GM21360 (cell line): ENCODE data around the gene ITIH2.
A peak's percentile ranks its signal among the peaks of the same experiment; 100 is the strongest.
"Not testable (repeated sequence)": the region's sequence is repeated elsewhere in the genome, so short reads cannot be mapped to it uniquely, and the experiment has no call there.

Source experiments
- ATAC-seq: cut with Tn5 transposase; IDR thresholded peaks from one replicate; pipeline ENCODE4 v1.9.1; 2021; ENCODE audit warnings: mild to moderate bottlenecking, moderate library complexity; ENCODE audit not compliant: unreplicated experiment

ITIH2 gene

GRCh38 chr10:7703140-7703539, at the start of gene ITIH2:
Gene ITIH2, plus strand, starts transcription at chr10:7703316. Its CDS starts 119 bp downstream, at chr10:7703435.
- no peak for ATAC-seq

DNA sequence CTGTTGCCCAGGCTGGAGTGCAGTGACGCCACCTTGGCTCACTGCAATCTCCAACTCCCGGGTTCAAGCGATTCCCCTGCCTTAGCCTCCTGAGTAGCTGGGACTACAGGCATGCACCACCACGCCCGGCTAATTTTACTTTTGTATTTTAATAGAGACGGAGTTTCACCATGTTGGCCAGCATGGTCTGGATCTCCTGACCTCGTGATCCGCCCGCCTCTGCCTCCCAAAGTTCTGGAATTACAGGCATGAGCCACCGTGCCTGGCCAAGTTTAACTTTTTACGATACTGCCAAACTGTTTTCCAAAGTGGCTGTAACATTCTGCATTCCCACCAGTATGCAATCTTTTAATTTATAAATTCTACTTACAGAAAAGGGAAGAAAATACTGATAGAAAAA, 46.0 kb upstream of the ITIH2 start:
- ATAC-seq, result not testable (repeated sequence)

DNA sequence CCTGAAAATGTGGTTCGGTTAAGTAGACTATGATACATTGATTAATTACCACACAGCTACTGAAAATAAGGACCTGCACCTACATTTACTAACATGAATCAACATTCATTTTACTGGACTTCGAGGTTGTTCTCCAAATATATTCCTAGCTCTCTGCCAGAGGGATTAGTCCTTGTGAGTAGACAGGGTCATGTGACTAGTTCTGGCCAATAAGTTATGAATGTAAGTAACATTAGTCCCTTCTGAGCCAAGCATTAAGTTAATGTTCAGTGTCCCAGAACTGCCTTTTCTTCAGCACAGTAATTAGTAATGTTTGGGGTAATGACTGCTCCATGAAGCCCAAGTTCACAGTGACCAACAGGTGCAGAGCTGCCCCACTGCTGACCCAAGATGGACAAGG, 45.6 kb upstream of the ITIH2 start:
- ATAC-seq, result no peak

DNA sequence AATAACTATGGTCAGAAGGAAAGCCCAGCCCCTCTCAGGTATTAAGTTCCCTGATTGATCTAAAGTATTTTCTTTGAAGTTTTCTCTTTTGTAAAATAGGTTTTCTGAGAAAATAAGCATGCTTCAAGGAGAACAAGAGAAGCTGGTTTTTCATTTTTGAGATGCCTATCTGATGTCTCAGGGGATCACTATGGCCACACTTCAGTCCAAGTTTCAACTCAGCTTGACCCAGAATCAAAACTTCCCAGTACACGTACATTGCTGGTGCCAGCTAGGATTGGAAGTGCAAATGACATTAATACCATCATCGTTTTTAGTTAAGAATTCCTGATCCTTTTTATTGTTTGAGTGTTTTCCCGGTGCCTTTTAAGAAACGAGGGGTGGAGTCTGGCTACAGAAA, 43.6 kb upstream of the ITIH2 start:
- no peak for ATAC-seq

- no peak for ATAC-seq
Observed at GRCh38 chr10:7662522-7662921, 40.6 kb upstream of the ITIH2 start.

DNA sequence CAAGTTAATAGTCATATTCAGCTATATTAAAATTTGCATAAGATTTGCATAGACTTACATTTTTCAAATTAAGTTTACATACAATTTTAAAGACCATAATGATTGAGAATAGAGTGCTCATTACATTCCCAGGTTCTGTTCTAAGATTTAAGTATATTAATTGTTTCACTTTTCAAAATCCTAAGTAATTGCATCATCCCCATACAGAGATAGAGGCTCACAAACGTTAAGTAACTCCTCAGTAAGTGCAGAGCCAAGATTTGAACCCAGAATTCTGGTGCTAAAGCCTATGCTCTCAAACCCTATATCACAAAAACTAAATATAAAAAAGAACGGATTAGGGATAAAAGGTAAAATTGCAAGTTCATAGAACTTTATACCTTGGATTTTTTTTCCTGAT, 38.4 kb upstream of the ITIH2 start:
- ATAC-seq, result no peak

GRCh38 chr10:7665767-7666166, 37.3 kb upstream of the ITIH2 start:
- no peak for ATAC-seq

GRCh38 chr10:7666253-7667023, 36.7 kb upstream of the ITIH2 start, which contains the start of gene ITIH5:
Gene ITIH5, minus strand, starts transcription at chr10:7666966. Its CDS starts 74 bp downstream, at chr10:7666892.
- no peak for ATAC-seq

DNA sequence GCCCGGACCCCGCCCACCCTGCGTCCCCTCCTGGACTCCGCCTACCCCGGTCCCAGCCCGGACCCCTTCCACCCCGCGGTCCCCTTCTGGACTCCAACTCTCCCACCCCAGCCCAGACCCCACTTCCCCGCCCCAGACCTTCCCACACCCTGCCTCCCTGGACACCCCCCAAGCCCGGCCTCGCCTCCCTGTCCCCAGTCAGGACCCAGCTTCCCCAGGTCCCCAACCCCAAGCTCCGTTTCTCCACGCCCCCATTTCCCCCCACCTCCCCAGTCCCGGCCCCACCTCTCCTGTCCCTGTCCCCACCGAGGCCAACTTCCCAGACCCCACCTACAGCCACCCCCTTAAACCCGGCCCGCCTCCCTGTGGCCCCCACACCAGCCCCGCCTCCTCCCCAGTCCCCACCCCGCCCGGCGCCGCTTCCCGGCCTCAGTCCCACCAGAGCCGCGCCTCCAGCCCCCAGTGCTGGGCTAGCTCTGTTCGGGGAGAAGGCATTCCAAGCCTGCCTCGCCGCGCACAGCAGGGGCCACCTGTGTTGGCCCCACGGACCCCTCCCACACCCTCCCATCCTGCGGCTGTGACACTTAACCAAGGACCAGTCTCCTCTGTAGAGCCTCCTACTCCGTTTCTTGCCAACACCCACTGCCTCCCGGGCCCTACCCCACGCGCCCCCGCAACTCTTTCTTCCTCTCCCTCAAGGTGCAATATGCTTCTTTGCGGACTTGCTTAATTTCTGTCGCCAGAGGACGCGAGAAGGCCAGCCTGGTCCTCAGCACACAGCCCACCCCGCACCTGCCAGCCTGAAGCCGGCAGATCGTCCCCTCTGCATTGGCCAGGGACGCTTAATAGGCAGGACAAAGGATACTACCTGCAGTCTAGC, 35.6 kb upstream of the ITIH2 start:
- ATAC-seq, result no peak

GRCh38 chr10:7670157-7670556, 33.0 kb upstream of the ITIH2 start:
- no peak for ATAC-seq

GRCh38 chr10:7672341-7673134, 30.6 kb upstream of the ITIH2 start:
- no peak for ATAC-seq

DNA sequence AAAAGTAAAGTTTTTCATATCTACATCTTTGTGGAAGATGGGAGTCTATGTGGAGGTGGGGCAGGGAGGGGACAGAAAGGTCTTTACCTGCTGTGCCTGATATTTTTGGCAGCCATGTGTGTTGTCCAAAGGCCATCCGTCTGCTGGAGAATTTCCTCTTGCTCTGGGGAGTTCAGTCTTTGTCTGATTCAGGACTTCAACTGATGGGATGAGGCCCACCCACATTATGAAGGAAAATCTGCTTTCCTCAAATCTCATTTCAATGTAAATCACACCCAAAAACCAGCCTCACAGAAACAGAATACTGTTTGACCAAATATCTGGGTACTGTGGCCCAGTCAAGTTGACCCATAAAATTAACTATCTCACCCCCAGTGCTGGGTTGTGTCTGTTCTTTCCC, 23.9 kb upstream of the ITIH2 start:
- ATAC-seq, result no peak

DNA sequence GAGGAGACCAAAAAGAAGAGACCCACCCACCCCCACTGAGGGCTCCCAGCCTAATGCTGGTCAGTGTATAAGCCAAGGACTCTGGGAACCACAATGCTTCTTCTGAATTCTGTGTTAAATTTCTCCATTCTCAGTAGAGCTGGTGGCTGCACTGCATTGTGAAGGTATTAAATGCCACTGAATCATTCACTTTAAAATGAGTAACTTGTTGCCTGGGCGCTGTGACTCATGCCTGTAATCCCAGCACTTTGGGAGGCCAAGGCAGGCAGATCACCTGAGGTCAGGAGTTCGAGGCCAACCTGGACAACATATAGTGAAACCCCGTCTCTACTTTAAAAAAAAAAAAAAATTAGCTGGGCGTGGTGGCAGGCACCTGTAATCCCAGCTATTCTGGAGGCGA, 23.0 kb upstream of the ITIH2 start:
- ATAC-seq, result not testable (repeated sequence)

DNA sequence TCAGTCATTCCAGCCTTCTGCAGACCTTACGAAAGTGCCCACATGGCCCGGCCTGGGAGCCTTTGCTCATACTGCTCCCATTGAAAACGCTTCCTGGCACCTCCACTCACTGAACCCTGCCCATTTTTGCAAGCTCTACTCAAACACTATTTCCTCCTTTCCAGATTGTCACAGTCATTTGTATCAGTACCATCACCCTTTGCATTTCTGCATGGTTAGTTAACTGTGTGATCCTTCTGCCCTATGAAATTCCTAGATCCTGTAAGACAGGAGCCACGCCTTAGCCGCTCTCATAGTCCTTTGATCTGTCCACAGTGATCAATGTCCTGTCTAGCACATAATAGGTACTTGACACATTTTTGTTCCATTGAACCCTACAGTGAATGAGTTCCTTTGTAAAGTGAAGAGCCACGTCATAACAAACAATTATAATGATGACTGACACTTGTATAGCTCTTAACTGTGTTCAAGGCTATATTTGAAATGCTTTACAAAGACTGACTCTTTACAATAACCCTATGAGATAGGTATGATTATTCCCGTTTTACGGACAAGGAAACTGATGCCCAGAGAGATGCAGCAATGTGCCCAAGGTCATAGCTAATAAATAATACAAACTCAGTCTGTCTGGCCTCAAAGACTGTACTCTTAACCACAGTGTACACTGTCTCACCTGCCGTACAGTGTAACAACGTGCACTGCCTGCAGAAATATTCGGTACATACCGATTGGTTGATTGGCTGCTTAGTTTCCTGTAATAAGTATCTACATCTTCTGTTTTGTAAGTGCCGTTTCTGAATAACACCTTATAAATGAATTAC, 16.6 kb upstream of the ITIH2 start:
- no peak for ATAC-seq

DNA sequence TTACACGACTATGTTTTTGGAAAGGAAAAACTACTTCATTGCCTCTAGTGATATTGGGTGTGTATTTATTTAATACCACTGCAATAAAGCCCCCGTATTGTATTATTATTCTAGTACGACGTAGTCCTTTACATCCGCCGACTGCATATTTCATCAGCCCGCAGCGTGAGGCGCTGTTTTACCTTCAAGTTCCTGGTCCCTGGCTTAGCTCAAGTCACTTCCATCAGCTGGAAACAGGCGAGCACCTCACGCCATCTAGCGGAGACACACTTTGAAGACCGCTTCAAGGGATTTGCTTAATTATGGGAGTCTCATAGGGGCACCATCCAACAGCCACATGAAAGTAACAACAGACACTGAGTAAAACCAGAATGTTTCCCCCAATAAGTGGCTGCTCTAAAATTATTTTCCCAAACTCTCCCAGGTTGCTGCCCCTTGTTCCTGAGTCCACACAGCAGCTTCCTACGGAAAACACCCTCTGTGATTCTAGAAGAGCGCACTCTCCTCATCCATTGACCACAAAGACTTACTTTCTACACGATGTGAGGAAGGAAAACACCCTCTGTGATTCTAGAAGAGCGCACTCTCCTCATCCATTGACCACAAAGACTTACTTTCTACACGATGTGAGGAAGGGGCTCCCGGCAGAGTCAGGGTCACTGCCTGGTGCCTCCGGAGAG, 15.7 kb upstream of the ITIH2 start:
- ATAC-seq, result peak; percentile 94

DNA sequence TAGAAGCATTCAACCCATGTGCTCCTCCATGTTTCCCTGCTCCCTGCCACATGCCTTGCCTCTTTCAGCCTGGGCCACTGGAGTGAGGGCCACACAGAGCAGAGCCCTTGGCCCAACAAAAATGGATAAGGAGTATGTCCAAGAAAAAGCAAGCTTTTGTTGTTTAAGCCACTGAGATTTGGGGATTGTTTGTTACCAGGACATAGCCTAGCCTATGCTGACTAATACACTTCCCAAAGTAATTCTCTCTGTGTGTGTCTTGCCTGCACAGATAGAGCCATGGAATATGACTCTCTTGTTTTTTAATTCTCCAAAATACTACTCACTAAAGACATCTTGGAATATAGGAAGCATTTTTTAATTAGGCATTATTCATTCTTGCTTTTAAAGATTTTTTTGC, 13.5 kb upstream of the ITIH2 start:
- no peak for ATAC-seq

- not testable (repeated sequence) for ATAC-seq
Observed at GRCh38 chr10:7690885-7691597, 12.1 kb upstream of the ITIH2 start.

GRCh38 chr10:7692368-7692767, 10.7 kb upstream of the ITIH2 start:
- ATAC-seq, result not testable (repeated sequence)

DNA sequence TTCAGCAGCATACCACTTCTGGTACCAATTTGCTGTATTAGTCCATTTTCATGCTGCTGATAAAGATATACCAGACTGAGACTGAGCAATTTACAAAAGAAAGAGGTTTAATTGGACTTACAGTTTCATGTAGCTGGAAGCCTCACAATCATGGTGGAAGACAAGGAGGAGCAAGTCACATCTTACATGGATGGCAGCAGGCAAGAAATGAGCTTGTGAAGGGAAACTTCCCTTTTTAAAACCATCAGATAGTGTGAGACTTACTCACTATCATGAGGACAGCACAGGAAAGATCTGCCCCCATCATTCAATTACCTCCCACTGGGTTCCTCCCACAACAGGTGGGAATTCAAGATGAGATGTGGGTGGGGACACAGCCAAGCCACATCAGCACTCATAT, 9.9 kb upstream of the ITIH2 start:
- ATAC-seq, result not testable (repeated sequence)
